ENCODE data around the gene DLG1. TPM values are rescaled to one million over a fixed set of nuclear protein-coding genes. Genes with fewer than 3 reads are reported as not detected.

The DLG1 gene
- total RNA-seq, result 21.3 and 41.3 TPM in 2 replicates

GRCh38 chr3:197298341-197298944, at the start of gene DLG1:
Gene DLG1, minus strand, starts transcription at chr3:197298612. Its CDS starts 1,408 bp downstream, at chr3:197297204.

GRCh38 chr3:197029511-197030167, 268.8 kb downstream of the DLG1 start, which contains the start of gene MELTF:
Gene MELTF, minus strand, starts transcription at chr3:197029817. Its CDS starts 115 bp downstream, at chr3:197029702.

Measured in myometrial cell (primary cell).